Breast epithelium (tissue), 3 donors: ENCODE results near the gene THOC3.
"Not testable (repeated sequence)": the region's sequence is repeated elsewhere in the genome, so short reads cannot be mapped to it uniquely, and the experiment has no call there.

ENCODE experiments used
- CTCF ChIP-seq, 3 donors: fragments of 450-650 bp; IDR thresholded peaks; one replicate each; pipeline ENCODE4 v1.5.1; 2016 to 2017; ENCODE audit warnings: antibody characterized with exemption in 3 of 3, mild to moderate bottlenecking in 3 of 3, moderate library complexity in 3 of 3
- POLR2A ChIP-seq: fragments of 450-650 bp; IDR thresholded peaks from one replicate; pipeline ENCODE4 v1.6.1; 2016; ENCODE audit warnings: antibody characterized with exemption, mild to moderate bottlenecking, moderate library complexity

GRCh38 chr5:175910072-175910471, 58.0 kb downstream of the THOC3 start:
- TF ChIP-seq CTCF (IDR thresholded peaks at IDR 0.05); POLR2A: not testable (repeated sequence)
